AG08396 (cell line): ENCODE measurements around the gene ATP2B1.

Experiments used
- DNase-seq: peaks from one replicate; pipeline ENCODE4 v3.0.0; 2012; ENCODE audit warnings: low spot score, mixed read lengths

ATP2B1 gene

GRCh38 chr12:89657066-89657465, 51.6 kb downstream of the ATP2B1 start:
- DNase-seq, result no peak

- DNase-seq, result no peak
Measured at GRCh38 chr12:89655841-89656240, 52.8 kb downstream of the ATP2B1 start.

GRCh38 chr12:89651192-89651591, 57.4 kb downstream of the ATP2B1 start:
- DNase-seq, result no peak

- DNase-seq, result no peak
Measured at GRCh38 chr12:89650239-89650638, 58.4 kb downstream of the ATP2B1 start.

- DNase-seq, result no peak
Measured at GRCh38 chr12:89649820-89650219, 58.8 kb downstream of the ATP2B1 start.

- DNase-seq, result no peak
Measured at GRCh38 chr12:89649139-89649538, 59.5 kb downstream of the ATP2B1 start.

GRCh38 chr12:89648211-89648930, 60.3 kb downstream of the ATP2B1 start:
- no peak for DNase-seq

GRCh38 chr12:89645434-89645833, 63.2 kb downstream of the ATP2B1 start:
- DNase-seq, result no peak

- DNase-seq, result no peak
Measured at GRCh38 chr12:89642959-89643358, 65.7 kb downstream of the ATP2B1 start.

GRCh38 chr12:89636776-89637160, 71.9 kb downstream of the ATP2B1 start:
- no peak for DNase-seq

- DNase-seq, result peak; percentile 56
Measured at GRCh38 chr12:89636052-89636775, 72.4 kb downstream of the ATP2B1 start.

- no peak for DNase-seq
Measured at GRCh38 chr12:89634508-89634907, 74.1 kb downstream of the ATP2B1 start.

- no peak for DNase-seq
Measured at GRCh38 chr12:89632778-89633177, 75.9 kb downstream of the ATP2B1 start.

- DNase-seq, result no peak
Measured at GRCh38 chr12:89622115-89622514, 86.5 kb downstream of the ATP2B1 start.

GRCh38 chr12:89621521-89621920, 87.1 kb downstream of the ATP2B1 start:
- no peak for DNase-seq

- no peak for DNase-seq
Measured at GRCh38 chr12:89619764-89620163, 88.9 kb downstream of the ATP2B1 start.

- DNase-seq, result no peak
Measured at GRCh38 chr12:89618113-89618862, 90.3 kb downstream of the ATP2B1 start.

- DNase-seq, result no peak
Measured at GRCh38 chr12:89610366-89610765, 98.3 kb downstream of the ATP2B1 start.

- DNase-seq, result no peak
Measured at GRCh38 chr12:89603678-89604077, 105.0 kb downstream of the ATP2B1 start.

- DNase-seq, result no peak
Measured at GRCh38 chr12:89597770-89598169, 110.9 kb downstream of the ATP2B1 start.

- DNase-seq, result no peak
Measured at GRCh38 chr12:89597210-89597609, 111.4 kb downstream of the ATP2B1 start.

- DNase-seq, result no peak
Measured at GRCh38 chr12:89593873-89594272, 114.8 kb downstream of the ATP2B1 start.

- no peak for DNase-seq
Measured at GRCh38 chr12:89593233-89593632, 115.4 kb downstream of the ATP2B1 start.
